Glutamatergic neuron (in vitro differentiated cells): ENCODE measurements around the gene ARFRP1. TPM values are rescaled to one million over a fixed set of nuclear protein-coding genes. Genes with fewer than 3 reads are reported as not detected.

ENCODE experiments used
- DNase-seq: peaks from one replicate; pipeline ENCODE4 v3.0.0; 2022
- H3K27ac Mint-ChIP-seq: one replicate; pipeline ENCODE4 v1.8.0; 2020; ENCODE audit warnings: mild to moderate bottlenecking, mixed read lengths, inconsistent platforms; ENCODE audit not compliant: unreplicated experiment
- H3K27me3 Mint-ChIP-seq: one replicate; pipeline ENCODE4 v1.8.0; 2020; ENCODE audit warnings: mild to moderate bottlenecking, moderate library complexity, mixed read lengths, inconsistent platforms; ENCODE audit not compliant: unreplicated experiment
- H3K36me3 Mint-ChIP-seq: one replicate; pipeline ENCODE4 v1.8.0; 2020; ENCODE audit warnings: mild to moderate bottlenecking, mixed read lengths, inconsistent platforms; ENCODE audit not compliant: unreplicated experiment
- H3K4me1 Mint-ChIP-seq: one replicate; pipeline ENCODE4 v1.8.0; 2020; ENCODE audit warnings: mild to moderate bottlenecking, low read depth, mixed read lengths, inconsistent platforms; ENCODE audit not compliant: unreplicated experiment
- H3K4me3 Mint-ChIP-seq: one replicate; pipeline ENCODE4 v1.8.0; 2020; ENCODE audit warnings: mild to moderate bottlenecking, mixed read lengths, inconsistent platforms; ENCODE audit not compliant: unreplicated experiment
- H3K9me3 Mint-ChIP-seq: one replicate; pipeline ENCODE4 v1.8.0; 2020; ENCODE audit warnings: mild to moderate bottlenecking, moderate library complexity, mixed read lengths, inconsistent platforms; ENCODE audit not compliant: unreplicated experiment
- total RNA-seq: library from RNA; stranded (reverse); fragmentation: NEBNext Ultra II Directional; extraction: Animal tissue kit (Norgen Biotek cat#: 25700); gene quantifications from one replicate; pipeline ENCODE4 v1.2.1, GENCODE V29; 2021; ENCODE audit not compliant: unreplicated experiment
- TF ChIP-seq, protein P1 (sequence below): fragments of 200-600 bp; sonication (generic); IDR thresholded peaks from one replicate; pipeline ENCODE4 v1.5.0; 2021; ENCODE audit not compliant: partially characterized antibody, unreplicated experiment

Gene ARFRP1
- total RNA-seq, 1 donor from 2014 or later, result 51.9 TPM

DNA sequence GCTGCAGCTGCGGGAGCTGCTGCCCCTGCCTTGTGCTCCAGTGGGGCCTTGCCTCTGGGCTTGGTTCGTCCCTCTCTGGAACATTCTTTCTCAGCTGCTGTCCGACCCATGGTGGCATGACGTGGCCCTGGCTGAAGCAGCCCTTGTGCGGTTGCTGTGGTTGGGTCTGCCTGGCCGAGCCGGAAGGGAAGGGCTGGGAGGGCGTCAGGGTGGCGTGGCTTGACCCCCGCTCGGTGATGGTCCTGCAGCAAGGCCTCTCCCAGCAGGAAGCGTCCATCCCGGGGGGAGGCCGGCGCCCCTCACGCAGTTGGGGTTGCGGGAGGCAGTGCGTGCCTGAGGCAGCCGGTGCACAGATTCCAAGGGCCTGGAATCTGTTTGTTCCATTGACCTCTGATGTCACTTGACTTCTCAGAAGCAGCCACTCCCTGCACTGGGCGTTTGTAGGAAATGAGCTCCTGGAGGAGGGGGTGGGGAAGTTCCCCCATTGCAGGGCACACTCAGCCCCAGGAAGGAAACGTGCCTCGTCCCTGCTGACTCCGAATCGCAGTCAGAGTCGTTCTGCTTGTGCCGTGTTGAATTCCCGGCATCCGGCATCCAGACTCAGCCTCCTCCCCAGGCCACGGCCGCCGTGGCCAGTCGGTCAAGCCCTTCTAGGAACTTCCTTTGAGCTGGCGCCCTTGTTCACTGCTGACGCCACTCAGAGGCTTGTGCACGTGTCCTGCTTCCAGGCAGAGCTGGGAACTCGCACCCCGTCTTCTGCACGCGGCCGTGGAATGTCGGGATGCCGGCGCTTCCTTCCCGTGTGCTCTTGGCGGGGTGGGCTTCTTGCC lies 21.1 kb downstream of the ARFRP1 start:
- Mint-ChIP-seq H3K9me3 (peaks cover 5% of the 10 kb centered on the region), H3K4me3 (no peak overlapping the region), H3K27me3 (peaks cover 2% of the 10 kb centered on the region), H3K27ac (no peak overlapping the region), H3K4me1 (no peaks in the 10 kb centered on the region), H3K36me3 (no peaks in the 10 kb centered on the region)
- TF ChIP-seq, protein P1, sequence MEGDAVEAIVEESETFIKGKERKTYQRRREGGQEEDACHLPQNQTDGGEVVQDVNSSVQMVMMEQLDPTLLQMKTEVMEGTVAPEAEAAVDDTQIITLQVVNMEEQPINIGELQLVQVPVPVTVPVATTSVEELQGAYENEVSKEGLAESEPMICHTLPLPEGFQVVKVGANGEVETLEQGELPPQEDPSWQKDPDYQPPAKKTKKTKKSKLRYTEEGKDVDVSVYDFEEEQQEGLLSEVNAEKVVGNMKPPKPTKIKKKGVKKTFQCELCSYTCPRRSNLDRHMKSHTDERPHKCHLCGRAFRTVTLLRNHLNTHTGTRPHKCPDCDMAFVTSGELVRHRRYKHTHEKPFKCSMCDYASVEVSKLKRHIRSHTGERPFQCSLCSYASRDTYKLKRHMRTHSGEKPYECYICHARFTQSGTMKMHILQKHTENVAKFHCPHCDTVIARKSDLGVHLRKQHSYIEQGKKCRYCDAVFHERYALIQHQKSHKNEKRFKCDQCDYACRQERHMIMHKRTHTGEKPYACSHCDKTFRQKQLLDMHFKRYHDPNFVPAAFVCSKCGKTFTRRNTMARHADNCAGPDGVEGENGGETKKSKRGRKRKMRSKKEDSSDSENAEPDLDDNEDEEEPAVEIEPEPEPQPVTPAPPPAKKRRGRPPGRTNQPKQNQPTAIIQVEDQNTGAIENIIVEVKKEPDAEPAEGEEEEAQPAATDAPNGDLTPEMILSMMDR, result no peak
- no peak for DNase-seq

- H3K4me1 Mint-ChIP-seq, result no peaks in the 10 kb centered on the region
- H3K27ac Mint-ChIP-seq, result no peak overlapping the region
- no peak overlapping the region for H3K4me3 Mint-ChIP-seq
- DNase-seq, result no peak
- H3K27me3 Mint-ChIP-seq, result no peaks in the 10 kb centered on the region
- H3K9me3 Mint-ChIP-seq, result peaks cover 5% of the 10 kb centered on the region
- TF ChIP-seq, protein P1, result no peak
- H3K36me3 Mint-ChIP-seq, result no peaks in the 10 kb centered on the region
Observed at GRCh38 chr20:63686094-63686491, 21.7 kb downstream of the ARFRP1 start.

GRCh38 chr20:63685269-63686026 lies 22.3 kb downstream of the ARFRP1 start:
- TF ChIP-seq, protein P1, result no peak
- Mint-ChIP-seq H3K27ac (no peak overlapping the region), H3K4me1 (no peaks in the 10 kb centered on the region), H3K4me3 (no peak overlapping the region), H3K27me3 (no peaks in the 10 kb centered on the region), H3K9me3 (peaks cover 5% of the 10 kb centered on the region), H3K36me3 (no peaks in the 10 kb centered on the region)
- DNase-seq, result no peak

GRCh38 chr20:63682384-63683139 lies 25.2 kb downstream of the ARFRP1 start:
- no peaks in the 10 kb centered on the region for H3K36me3 Mint-ChIP-seq
- H3K4me1 Mint-ChIP-seq, result no peaks in the 10 kb centered on the region
- no peak for DNase-seq
- H3K27ac Mint-ChIP-seq, result no peak overlapping the region
- no peaks in the 10 kb centered on the region for H3K27me3 Mint-ChIP-seq
- peaks cover 4% of the 10 kb centered on the region for H3K9me3 Mint-ChIP-seq
- TF ChIP-seq, protein P1, result no peak
- no peak overlapping the region for H3K4me3 Mint-ChIP-seq
